ENCODE results near the gene CELF2.

CELF2 gene

DNA sequence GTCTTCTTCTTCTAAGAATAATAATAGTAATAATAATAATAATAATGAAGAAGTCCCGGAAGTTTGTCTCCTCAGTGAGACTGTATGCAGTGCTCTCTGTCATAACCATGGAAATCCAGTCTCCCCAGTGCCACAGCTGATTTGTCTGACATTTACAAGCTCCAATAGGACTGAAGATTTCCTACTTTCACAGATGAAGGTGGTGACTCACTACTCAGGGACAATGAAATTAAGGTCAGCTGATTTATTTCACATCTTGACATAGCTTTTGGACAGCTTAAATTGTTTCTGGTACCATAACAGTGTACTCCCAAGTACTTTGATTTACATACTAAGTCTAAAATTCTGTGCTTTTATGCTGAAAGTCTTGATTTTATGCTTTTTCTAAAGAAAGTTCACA lies 6.9 kb downstream of the CELF2 start:
- H3K9me3 ChIP-seq (ENCODE audit: insufficient read depth, low read length, severe bottlenecking) = no peaks in the 10 kb centered on the region
- no peak overlapping the region for H3K27ac ChIP-seq (ENCODE audit: low read length)
- H4K20me1 ChIP-seq (ENCODE audit: insufficient read depth, low read length) = no peaks in the 10 kb centered on the region
- no peak overlapping the region for H3K9ac ChIP-seq (ENCODE audit: low read depth, low read length)
- TF ChIP-seq, protein P1, sequence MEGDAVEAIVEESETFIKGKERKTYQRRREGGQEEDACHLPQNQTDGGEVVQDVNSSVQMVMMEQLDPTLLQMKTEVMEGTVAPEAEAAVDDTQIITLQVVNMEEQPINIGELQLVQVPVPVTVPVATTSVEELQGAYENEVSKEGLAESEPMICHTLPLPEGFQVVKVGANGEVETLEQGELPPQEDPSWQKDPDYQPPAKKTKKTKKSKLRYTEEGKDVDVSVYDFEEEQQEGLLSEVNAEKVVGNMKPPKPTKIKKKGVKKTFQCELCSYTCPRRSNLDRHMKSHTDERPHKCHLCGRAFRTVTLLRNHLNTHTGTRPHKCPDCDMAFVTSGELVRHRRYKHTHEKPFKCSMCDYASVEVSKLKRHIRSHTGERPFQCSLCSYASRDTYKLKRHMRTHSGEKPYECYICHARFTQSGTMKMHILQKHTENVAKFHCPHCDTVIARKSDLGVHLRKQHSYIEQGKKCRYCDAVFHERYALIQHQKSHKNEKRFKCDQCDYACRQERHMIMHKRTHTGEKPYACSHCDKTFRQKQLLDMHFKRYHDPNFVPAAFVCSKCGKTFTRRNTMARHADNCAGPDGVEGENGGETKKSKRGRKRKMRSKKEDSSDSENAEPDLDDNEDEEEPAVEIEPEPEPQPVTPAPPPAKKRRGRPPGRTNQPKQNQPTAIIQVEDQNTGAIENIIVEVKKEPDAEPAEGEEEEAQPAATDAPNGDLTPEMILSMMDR (IDR thresholded peaks at IDR 0.05; ENCODE audit: borderline replicate concordance, extremely low read depth, low read length, poor library complexity, severe bottlenecking) = no peak
- no peak for TF ChIP-seq EZH2 (IDR thresholded peaks at IDR 0.05; ENCODE audit: borderline replicate concordance, low read depth, low read length, severe bottlenecking)
- DNase-seq (no peak), ATAC-seq (ENCODE audit: insufficient read depth, low read depth) (no peak)
- H3K4me3 ChIP-seq (ENCODE audit: low read depth in 1 of 2, low read length in 2 of 2) = no peak overlapping the region
- no peaks in the 10 kb centered on the region for H3K79me2 ChIP-seq (ENCODE audit: insufficient read depth, low read length)
- H3K4me2 ChIP-seq (ENCODE audit: insufficient read depth, low read length) = no peak overlapping the region
- H3K27me3 ChIP-seq (ENCODE audit: insufficient read depth, low read length, poor library complexity) = no peaks in the 10 kb centered on the region
- no peaks in the 10 kb centered on the region for H3K4me1 ChIP-seq (ENCODE audit: insufficient read depth, low read length)
- no peaks in the 10 kb centered on the region for H3K36me3 ChIP-seq (ENCODE audit: insufficient read depth, low read length)
- H2AFZ ChIP-seq (ENCODE audit: low read depth, low read length) = no peak overlapping the region

DNA sequence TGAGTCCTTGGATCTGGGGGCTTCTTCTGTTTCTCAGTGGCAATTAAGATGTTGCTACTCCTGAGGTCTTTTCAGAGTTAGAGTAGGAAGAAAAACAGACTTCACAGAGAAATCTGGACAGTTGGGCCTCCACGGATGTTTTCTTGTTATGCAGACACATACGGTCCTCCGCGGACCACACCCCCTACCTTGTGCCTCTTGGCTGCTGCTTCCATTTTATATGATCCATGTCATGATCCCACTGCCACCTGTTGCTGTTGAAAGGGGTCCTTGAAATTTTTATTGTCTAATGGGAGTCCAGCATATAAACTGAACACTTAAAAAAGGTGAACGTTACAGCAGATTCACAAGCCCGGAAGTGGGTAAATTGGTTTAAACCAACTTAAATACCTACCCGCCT lies 8.3 kb downstream of the CELF2 start:
- DNase-seq (no peak), ATAC-seq (ENCODE audit: insufficient read depth, low read depth) (no peak)
- Histone ChIP-seq H3K27ac (ENCODE audit: low read length) (no peak overlapping the region), H3K9me3 (ENCODE audit: insufficient read depth, low read length, severe bottlenecking) (no peaks in the 10 kb centered on the region), H3K4me3 (ENCODE audit: low read depth in 1 of 2, low read length in 2 of 2) (no peak overlapping the region), H4K20me1 (ENCODE audit: insufficient read depth, low read length) (no peaks in the 10 kb centered on the region), H3K4me1 (ENCODE audit: insufficient read depth, low read length) (no peaks in the 10 kb centered on the region), H3K27me3 (ENCODE audit: insufficient read depth, low read length, poor library complexity) (no peaks in the 10 kb centered on the region), H3K79me2 (ENCODE audit: insufficient read depth, low read length) (no peaks in the 10 kb centered on the region), H3K4me2 (ENCODE audit: insufficient read depth, low read length) (no peak overlapping the region), H3K36me3 (ENCODE audit: insufficient read depth, low read length) (no peaks in the 10 kb centered on the region), H3K9ac (ENCODE audit: low read depth, low read length) (no peak overlapping the region), H2AFZ (ENCODE audit: low read depth, low read length) (no peak overlapping the region)
- no peak for TF ChIP-seq EZH2 (IDR thresholded peaks at IDR 0.05; ENCODE audit: borderline replicate concordance, low read depth, low read length, severe bottlenecking)
- TF ChIP-seq, protein P1 (IDR thresholded peaks at IDR 0.05; ENCODE audit: borderline replicate concordance, extremely low read depth, low read length, poor library complexity, severe bottlenecking) = no peak

DNA sequence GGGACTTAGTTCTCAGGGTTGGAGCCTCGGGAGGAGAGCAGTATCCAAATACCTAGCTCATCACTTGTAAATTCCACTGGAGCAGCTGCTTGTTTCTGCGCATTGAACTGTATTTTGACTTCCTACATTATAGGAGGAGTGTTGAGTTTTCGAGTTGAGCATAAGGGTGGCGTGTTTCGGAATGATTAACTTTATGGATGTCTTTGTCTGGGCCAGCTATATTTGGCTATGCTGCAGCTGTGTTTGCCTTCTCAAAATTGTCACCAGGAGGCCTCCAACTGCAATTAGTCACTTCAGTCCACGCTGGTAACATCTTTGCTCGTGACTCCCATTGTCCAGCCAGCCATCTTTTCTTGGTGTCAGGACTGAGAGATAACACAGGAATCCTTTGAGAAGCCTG lies 9.1 kb downstream of the CELF2 start:
- DNase-seq (no peak), ATAC-seq (ENCODE audit: insufficient read depth, low read depth) (no peak)
- no peaks in the 10 kb centered on the region for H3K36me3 ChIP-seq (ENCODE audit: insufficient read depth, low read length)
- no peak overlapping the region for H3K4me3 ChIP-seq (ENCODE audit: low read depth in 1 of 2, low read length in 2 of 2)
- no peaks in the 10 kb centered on the region for H3K27me3 ChIP-seq (ENCODE audit: insufficient read depth, low read length, poor library complexity)
- no peaks in the 10 kb centered on the region for H3K4me1 ChIP-seq (ENCODE audit: insufficient read depth, low read length)
- H3K9me3 ChIP-seq (ENCODE audit: insufficient read depth, low read length, severe bottlenecking) = no peaks in the 10 kb centered on the region
- H3K27ac ChIP-seq (ENCODE audit: low read length) = no peak overlapping the region
- H3K4me2 ChIP-seq (ENCODE audit: insufficient read depth, low read length) = no peak overlapping the region
- no peaks in the 10 kb centered on the region for H4K20me1 ChIP-seq (ENCODE audit: insufficient read depth, low read length)
- no peaks in the 10 kb centered on the region for H3K79me2 ChIP-seq (ENCODE audit: insufficient read depth, low read length)
- no peak overlapping the region for H2AFZ ChIP-seq (ENCODE audit: low read depth, low read length)
- H3K9ac ChIP-seq (ENCODE audit: low read depth, low read length) = no peak overlapping the region
- TF ChIP-seq, protein P1 (IDR thresholded peaks at IDR 0.05; ENCODE audit: borderline replicate concordance, extremely low read depth, low read length, poor library complexity, severe bottlenecking) = no peak
- no peak for TF ChIP-seq EZH2 (IDR thresholded peaks at IDR 0.05; ENCODE audit: borderline replicate concordance, low read depth, low read length, severe bottlenecking)

DNA sequence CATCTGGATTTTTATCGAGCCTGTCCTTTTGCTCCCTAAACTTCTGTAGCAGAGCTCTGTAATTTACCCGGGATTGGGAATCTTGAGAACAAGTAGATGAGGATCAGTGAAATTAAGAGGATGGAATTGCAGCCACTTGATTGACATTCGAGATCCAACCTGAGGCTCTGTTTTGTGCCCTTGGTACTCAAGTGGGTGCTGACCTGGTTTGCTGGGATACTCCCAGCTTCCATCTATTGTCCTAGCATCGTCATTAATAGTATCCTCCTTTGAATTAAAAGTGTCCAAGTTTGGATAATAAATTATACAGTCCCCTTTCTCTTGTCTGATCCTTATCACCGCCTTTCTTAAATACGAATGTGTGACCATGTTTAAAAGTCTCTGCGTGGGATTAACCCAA lies 17.1 kb downstream of the CELF2 start:
- Histone ChIP-seq H2AFZ (ENCODE audit: low read depth, low read length) (no peak overlapping the region), H3K36me3 (ENCODE audit: insufficient read depth, low read length) (no peaks in the 10 kb centered on the region), H3K9ac (ENCODE audit: low read depth, low read length) (no peak overlapping the region), H3K79me2 (ENCODE audit: insufficient read depth, low read length) (no peaks in the 10 kb centered on the region), H3K27me3 (ENCODE audit: insufficient read depth, low read length, poor library complexity) (no peaks in the 10 kb centered on the region), H3K9me3 (ENCODE audit: insufficient read depth, low read length, severe bottlenecking) (no peaks in the 10 kb centered on the region), H3K4me2 (ENCODE audit: insufficient read depth, low read length) (no peak overlapping the region), H3K4me1 (ENCODE audit: insufficient read depth, low read length) (no peaks in the 10 kb centered on the region), H3K4me3 (ENCODE audit: low read depth in 1 of 2, low read length in 2 of 2) (no peak overlapping the region), H4K20me1 (ENCODE audit: insufficient read depth, low read length) (no peaks in the 10 kb centered on the region), H3K27ac (ENCODE audit: low read length) (no peak overlapping the region)
- ATAC-seq (ENCODE audit: insufficient read depth, low read depth) = no peak
- TF ChIP-seq EZH2 (IDR thresholded peaks at IDR 0.05; ENCODE audit: borderline replicate concordance, low read depth, low read length, severe bottlenecking) = no peak
- TF ChIP-seq, protein P1 (IDR thresholded peaks at IDR 0.05; ENCODE audit: borderline replicate concordance, extremely low read depth, low read length, poor library complexity, severe bottlenecking) = no peak
- DNase-seq = no peak

All from DND-41 (cell line).